Astrocyte (in vitro differentiated cells and primary cell): ENCODE measurements around the gene KIAA0513. TPM values are rescaled to one million over a fixed set of nuclear protein-coding genes. Genes with fewer than 3 reads are reported as not detected.

Experiments
- DNase-seq: peaks from one replicate; pipeline ENCODE4 v3.0.0-alpha.2; 2010; ENCODE audit warnings: low read depth
- FAIRE-seq: peaks from 2 replicates; lab custom pipeline; 2011; peaks lifted over from hg19 to GRCh38; lab: Jason Lieb, UNC
- H2AFZ ChIP-seq: 2 replicates; pipeline ENCODE4 v1.6.0; 2012; ENCODE audit warnings: low read depth, low read length, inconsistent platforms
- H3K27ac ChIP-seq: 2 replicates; pipeline ENCODE4 v1.5.1; 2011; ENCODE audit warnings: low read depth, low read length, inconsistent platforms
- H3K27me3 ChIP-seq: 2 replicates; pipeline ENCODE4 v1.6.0; 2011; ENCODE audit warnings: low read length, inconsistent platforms; ENCODE audit not compliant: insufficient read depth
- H3K36me3 ChIP-seq: 2 replicates; pipeline ENCODE4 v1.5.1; 2011; ENCODE audit warnings: low read length, inconsistent platforms; ENCODE audit not compliant: insufficient read depth
- H3K4me1 ChIP-seq: 2 replicates; pipeline ENCODE4 v1.5.1; 2011; ENCODE audit warnings: low read length, inconsistent platforms; ENCODE audit not compliant: insufficient read depth
- H3K4me2 ChIP-seq: 2 replicates; pipeline ENCODE4 v1.6.0; 2012; ENCODE audit warnings: low read length, inconsistent platforms
- H3K4me3 ChIP-seq: 2 replicates; pipeline ENCODE4 v1.5.1; 2011; ENCODE audit warnings: low read depth, mild to moderate bottlenecking, low read length, inconsistent platforms; ENCODE audit not compliant: insufficient read depth
- H3K79me2 ChIP-seq: 2 replicates; pipeline ENCODE4 v1.6.0; 2012; ENCODE audit warnings: mild to moderate bottlenecking, low read length, inconsistent platforms; ENCODE audit not compliant: insufficient read depth
- H3K9ac ChIP-seq: 2 replicates; pipeline ENCODE4 v1.6.0; 2012; ENCODE audit warnings: mild to moderate bottlenecking, low read length, inconsistent platforms
- H3K9me3 ChIP-seq: 2 replicates; pipeline ENCODE4 v1.5.1; 2012; ENCODE audit warnings: low read depth, mild to moderate bottlenecking, low read length, inconsistent platforms; ENCODE audit not compliant: insufficient read depth
- H4K20me1 ChIP-seq: 2 replicates; pipeline ENCODE4 v1.6.0; 2012; ENCODE audit warnings: low read length, inconsistent platforms; ENCODE audit not compliant: insufficient read depth
- H3K27ac Mint-ChIP-seq: one replicate; pipeline ENCODE4 v1.8.0; 2021; ENCODE audit warnings: mild to moderate bottlenecking, mixed read lengths; ENCODE audit not compliant: unreplicated experiment
- H3K27me3 Mint-ChIP-seq: one replicate; pipeline ENCODE4 v1.8.0; 2021; ENCODE audit warnings: low read depth, mixed read lengths; ENCODE audit not compliant: unreplicated experiment
- H3K36me3 Mint-ChIP-seq: one replicate; pipeline ENCODE4 v1.8.0; 2021; ENCODE audit warnings: low read depth, mixed read lengths; ENCODE audit not compliant: unreplicated experiment
- H3K4me1 Mint-ChIP-seq: one replicate; pipeline ENCODE4 v1.8.0; 2021; ENCODE audit warnings: low read depth, mixed read lengths; ENCODE audit not compliant: unreplicated experiment
- H3K4me3 Mint-ChIP-seq: one replicate; pipeline ENCODE4 v1.8.0; 2021; ENCODE audit warnings: mild to moderate bottlenecking, moderate library complexity, mixed read lengths; ENCODE audit not compliant: unreplicated experiment
- H3K9me3 Mint-ChIP-seq: one replicate; pipeline ENCODE4 v1.8.0; 2021; ENCODE audit warnings: mild to moderate bottlenecking, mixed read lengths; ENCODE audit not compliant: unreplicated experiment
- EZH2 ChIP-seq: IDR thresholded peaks from 2 replicates; pipeline ENCODE4 v1.6.1; 2012; ENCODE audit warnings: mild to moderate bottlenecking, low read length, inconsistent platforms; ENCODE audit not compliant: insufficient read depth
- total RNA-seq: library from RNA; stranded (reverse); gene quantifications from 2 replicates; pipeline ENCODE4 v1.2.1, GENCODE V29; 2021
- TF ChIP-seq, protein P1 (sequence below): IDR thresholded peaks from 2 replicates; pipeline ENCODE4 v1.5.1; 2011; ENCODE audit warnings: low read depth, mild to moderate bottlenecking, inconsistent platforms, low read length, moderate library complexity; ENCODE audit not compliant: insufficient read depth

Gene KIAA0513
- total RNA-seq, 1 donor from 2014 or later: 7.5 TPM

- Histone ChIP-seq H3K4me1 (no peaks in the 10 kb centered on the region), H2AFZ (no peak overlapping the region), H3K9ac (no peak overlapping the region), H3K36me3 (no peaks in the 10 kb centered on the region), H4K20me1 (no peaks in the 10 kb centered on the region), H3K27me3 (peaks cover 9% of the 10 kb centered on the region), H3K79me2 (no peaks in the 10 kb centered on the region), H3K4me3 (no peak overlapping the region), H3K9me3 (no peaks in the 10 kb centered on the region), H3K4me2 (no peak overlapping the region), H3K27ac (no peak overlapping the region)
- H3K4me3 Mint-ChIP-seq: no peak overlapping the region
- no peaks in the 10 kb centered on the region for H3K9me3 Mint-ChIP-seq
- H3K27ac Mint-ChIP-seq: no peak overlapping the region
- peaks cover 37% of the 10 kb centered on the region for H3K27me3 Mint-ChIP-seq
- DNase-seq (no peak), FAIRE-seq (no peak)
- no peaks in the 10 kb centered on the region for H3K4me1 Mint-ChIP-seq
- no peaks in the 10 kb centered on the region for H3K36me3 Mint-ChIP-seq
- TF ChIP-seq, protein P1, sequence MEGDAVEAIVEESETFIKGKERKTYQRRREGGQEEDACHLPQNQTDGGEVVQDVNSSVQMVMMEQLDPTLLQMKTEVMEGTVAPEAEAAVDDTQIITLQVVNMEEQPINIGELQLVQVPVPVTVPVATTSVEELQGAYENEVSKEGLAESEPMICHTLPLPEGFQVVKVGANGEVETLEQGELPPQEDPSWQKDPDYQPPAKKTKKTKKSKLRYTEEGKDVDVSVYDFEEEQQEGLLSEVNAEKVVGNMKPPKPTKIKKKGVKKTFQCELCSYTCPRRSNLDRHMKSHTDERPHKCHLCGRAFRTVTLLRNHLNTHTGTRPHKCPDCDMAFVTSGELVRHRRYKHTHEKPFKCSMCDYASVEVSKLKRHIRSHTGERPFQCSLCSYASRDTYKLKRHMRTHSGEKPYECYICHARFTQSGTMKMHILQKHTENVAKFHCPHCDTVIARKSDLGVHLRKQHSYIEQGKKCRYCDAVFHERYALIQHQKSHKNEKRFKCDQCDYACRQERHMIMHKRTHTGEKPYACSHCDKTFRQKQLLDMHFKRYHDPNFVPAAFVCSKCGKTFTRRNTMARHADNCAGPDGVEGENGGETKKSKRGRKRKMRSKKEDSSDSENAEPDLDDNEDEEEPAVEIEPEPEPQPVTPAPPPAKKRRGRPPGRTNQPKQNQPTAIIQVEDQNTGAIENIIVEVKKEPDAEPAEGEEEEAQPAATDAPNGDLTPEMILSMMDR: no peak
- no peak for TF ChIP-seq EZH2
These were observed 71.0 kb downstream of the KIAA0513 start for GRCh38 chr16:85098565-85098964.

DNA sequence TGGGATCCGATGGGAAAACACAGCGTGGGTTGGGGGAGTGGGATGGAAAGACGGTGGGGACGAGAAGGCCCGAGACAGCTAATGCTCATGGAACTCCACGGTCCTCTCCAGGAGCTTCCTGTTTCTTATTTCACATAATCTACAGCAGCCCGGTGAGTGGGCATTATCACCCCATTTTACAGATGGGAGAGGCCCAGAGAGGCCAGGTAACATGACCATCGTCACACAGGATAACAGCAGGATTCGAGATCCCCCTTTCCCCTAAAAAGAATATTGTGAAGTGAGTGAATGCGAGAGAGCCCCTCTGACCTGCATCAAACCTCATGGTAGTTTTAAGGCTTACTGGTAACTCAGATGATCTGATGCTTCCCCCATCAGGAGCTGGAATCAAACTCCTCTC lies 72.7 kb downstream of the KIAA0513 start:
- no peak overlapping the region for H3K27ac Mint-ChIP-seq
- Histone ChIP-seq H3K79me2 (no peaks in the 10 kb centered on the region), H3K9me3 (no peaks in the 10 kb centered on the region), H3K4me3 (no peak overlapping the region), H3K4me1 (no peaks in the 10 kb centered on the region), H3K9ac (no peak overlapping the region), H3K4me2 (no peak overlapping the region), H3K27ac (no peak overlapping the region), H2AFZ (no peak overlapping the region), H3K27me3 (peaks cover 5% of the 10 kb centered on the region), H3K36me3 (no peaks in the 10 kb centered on the region), H4K20me1 (no peaks in the 10 kb centered on the region)
- peaks cover 36% of the 10 kb centered on the region for H3K27me3 Mint-ChIP-seq
- no peak overlapping the region for H3K4me3 Mint-ChIP-seq
- TF ChIP-seq EZH2: no peak
- TF ChIP-seq, protein P1: no peak
- no peak for FAIRE-seq
- no peaks in the 10 kb centered on the region for H3K36me3 Mint-ChIP-seq
- H3K9me3 Mint-ChIP-seq: no peaks in the 10 kb centered on the region
- DNase-seq: no peak
- no peaks in the 10 kb centered on the region for H3K4me1 Mint-ChIP-seq

GRCh38 chr16:85101956-85102630 lies 74.5 kb downstream of the KIAA0513 start:
- peak; percentile 53 for DNase-seq

More at GRCh38 chr16:85101956-85102630, 74.5 kb downstream of the KIAA0513 start:
- no peak overlapping the region for H2AFZ ChIP-seq
- no peak for TF ChIP-seq EZH2
- TF ChIP-seq, protein P1: no peak
- H3K4me3 Mint-ChIP-seq: no peak overlapping the region
- H3K4me1 Mint-ChIP-seq: no peaks in the 10 kb centered on the region
- peaks cover 40% of the 10 kb centered on the region for H3K27me3 Mint-ChIP-seq
- H3K9ac ChIP-seq: no peak overlapping the region
- H3K27me3 ChIP-seq: peaks cover 8% of the 10 kb centered on the region
- no peak overlapping the region for H3K4me2 ChIP-seq
- no peaks in the 10 kb centered on the region for H3K36me3 ChIP-seq
- H3K4me1 ChIP-seq: no peaks in the 10 kb centered on the region
- H3K4me3 ChIP-seq: no peak overlapping the region
- H3K9me3 Mint-ChIP-seq: peaks cover 2% of the 10 kb centered on the region
- H3K27ac Mint-ChIP-seq: no peak overlapping the region
- H3K79me2 ChIP-seq: no peaks in the 10 kb centered on the region
- H3K36me3 Mint-ChIP-seq: no peaks in the 10 kb centered on the region
- no peak for FAIRE-seq
- no peaks in the 10 kb centered on the region for H4K20me1 ChIP-seq
- no peak overlapping the region for H3K27ac ChIP-seq
- H3K9me3 ChIP-seq: no peaks in the 10 kb centered on the region
